ENCODE results near the gene THOP1. TPM values are rescaled to one million over a fixed set of nuclear protein-coding genes. Genes with fewer than 3 reads are reported as not detected.

THOP1 gene
- total RNA-seq, 1 donor from 2014 or later: 56.8 TPM

DNA sequence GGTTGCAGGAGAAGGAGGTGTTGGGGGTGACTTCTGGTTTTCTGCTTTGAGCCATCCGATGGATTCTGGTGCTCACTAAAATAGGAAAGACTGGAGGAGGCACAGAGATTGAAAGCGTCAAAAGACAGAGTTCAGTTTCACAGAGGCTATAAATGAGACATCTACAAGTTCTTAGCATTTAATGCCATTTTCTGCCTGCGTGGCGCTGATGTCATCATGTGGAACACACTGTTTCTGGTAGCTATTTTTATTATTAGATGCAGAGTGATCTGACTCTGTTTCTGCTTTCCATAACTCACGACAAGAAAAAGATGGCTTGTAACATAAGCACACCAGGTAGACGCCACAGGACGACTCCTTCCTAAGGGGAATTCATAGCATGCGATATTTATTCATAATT, 42.2 kb upstream of the THOP1 start:
- Mint-ChIP-seq H3K27me3 (ENCODE audit: unreplicated experiment) (peaks cover 2% of the 10 kb centered on the region), H3K27ac (ENCODE audit: unreplicated experiment) (no peak overlapping the region), H3K36me3 (ENCODE audit: low read depth, unreplicated experiment) (no peaks in the 10 kb centered on the region), H3K4me3 (ENCODE audit: unreplicated experiment) (no peak overlapping the region), H3K9me3 (ENCODE audit: unreplicated experiment) (no peaks in the 10 kb centered on the region), H3K4me1 (ENCODE audit: unreplicated experiment) (peaks cover 4% of the 10 kb centered on the region)
- no peak for DNase-seq (ENCODE audit: low spot score)
- TF ChIP-seq, protein P1, sequence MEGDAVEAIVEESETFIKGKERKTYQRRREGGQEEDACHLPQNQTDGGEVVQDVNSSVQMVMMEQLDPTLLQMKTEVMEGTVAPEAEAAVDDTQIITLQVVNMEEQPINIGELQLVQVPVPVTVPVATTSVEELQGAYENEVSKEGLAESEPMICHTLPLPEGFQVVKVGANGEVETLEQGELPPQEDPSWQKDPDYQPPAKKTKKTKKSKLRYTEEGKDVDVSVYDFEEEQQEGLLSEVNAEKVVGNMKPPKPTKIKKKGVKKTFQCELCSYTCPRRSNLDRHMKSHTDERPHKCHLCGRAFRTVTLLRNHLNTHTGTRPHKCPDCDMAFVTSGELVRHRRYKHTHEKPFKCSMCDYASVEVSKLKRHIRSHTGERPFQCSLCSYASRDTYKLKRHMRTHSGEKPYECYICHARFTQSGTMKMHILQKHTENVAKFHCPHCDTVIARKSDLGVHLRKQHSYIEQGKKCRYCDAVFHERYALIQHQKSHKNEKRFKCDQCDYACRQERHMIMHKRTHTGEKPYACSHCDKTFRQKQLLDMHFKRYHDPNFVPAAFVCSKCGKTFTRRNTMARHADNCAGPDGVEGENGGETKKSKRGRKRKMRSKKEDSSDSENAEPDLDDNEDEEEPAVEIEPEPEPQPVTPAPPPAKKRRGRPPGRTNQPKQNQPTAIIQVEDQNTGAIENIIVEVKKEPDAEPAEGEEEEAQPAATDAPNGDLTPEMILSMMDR (IDR thresholded peaks at IDR 0.05; ENCODE audit: unreplicated experiment): no peak

DNA sequence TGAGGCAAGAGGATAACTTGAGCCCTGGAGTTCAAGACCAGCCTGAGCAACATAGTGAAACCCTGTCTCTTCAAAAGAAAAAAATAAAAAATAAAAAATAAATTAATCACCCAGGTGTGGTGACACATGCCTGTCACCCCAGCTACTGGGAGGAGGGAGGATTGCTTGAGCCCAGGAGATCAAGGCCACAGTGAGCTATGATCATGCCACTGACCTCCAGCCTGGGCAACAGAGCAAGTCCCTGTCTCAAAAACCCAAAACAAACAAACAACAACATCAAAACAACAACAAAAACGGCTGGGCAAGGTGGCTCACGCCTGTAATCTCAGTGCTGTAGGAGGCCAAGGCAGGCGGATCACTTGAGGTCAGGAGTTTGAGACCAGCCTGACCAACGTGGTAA, 41.2 kb upstream of the THOP1 start:
- H3K9me3 Mint-ChIP-seq (ENCODE audit: unreplicated experiment): no peaks in the 10 kb centered on the region
- H3K36me3 Mint-ChIP-seq (ENCODE audit: low read depth, unreplicated experiment): no peaks in the 10 kb centered on the region
- peaks cover 2% of the 10 kb centered on the region for H3K4me1 Mint-ChIP-seq (ENCODE audit: unreplicated experiment)
- DNase-seq (ENCODE audit: low spot score): no peak
- peaks cover 2% of the 10 kb centered on the region for H3K27me3 Mint-ChIP-seq (ENCODE audit: unreplicated experiment)
- H3K27ac Mint-ChIP-seq (ENCODE audit: unreplicated experiment): no peak overlapping the region
- H3K4me3 Mint-ChIP-seq (ENCODE audit: unreplicated experiment): no peak overlapping the region
- TF ChIP-seq, protein P1 (IDR thresholded peaks at IDR 0.05; ENCODE audit: unreplicated experiment): no peak

DNA sequence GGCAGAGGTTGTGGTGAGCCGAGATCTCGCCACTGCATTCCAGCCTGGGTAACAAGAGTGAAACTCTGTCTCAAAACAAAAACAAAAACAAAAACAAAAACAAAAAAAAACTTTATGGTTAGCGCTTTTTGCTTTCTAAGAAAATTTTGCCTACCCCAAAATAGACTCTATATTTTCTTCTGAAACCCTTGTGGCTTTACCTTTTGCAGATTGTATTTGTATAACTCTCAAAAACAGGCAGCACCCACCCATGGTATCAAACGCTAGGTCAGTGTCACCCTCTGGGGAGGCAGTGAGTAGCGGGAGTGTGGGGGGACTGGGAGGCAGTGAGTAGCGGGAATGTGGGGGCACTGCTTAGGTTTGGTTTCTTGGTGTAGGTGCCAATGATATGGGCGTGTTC, 38.0 kb upstream of the THOP1 start:
- Mint-ChIP-seq H3K9me3 (ENCODE audit: unreplicated experiment) (no peaks in the 10 kb centered on the region), H3K36me3 (ENCODE audit: low read depth, unreplicated experiment) (no peaks in the 10 kb centered on the region), H3K27ac (ENCODE audit: unreplicated experiment) (no peak overlapping the region), H3K4me1 (ENCODE audit: unreplicated experiment) (no peaks in the 10 kb centered on the region), H3K4me3 (ENCODE audit: unreplicated experiment) (no peak overlapping the region), H3K27me3 (ENCODE audit: unreplicated experiment) (no peaks in the 10 kb centered on the region)
- no peak for DNase-seq (ENCODE audit: low spot score)
- TF ChIP-seq, protein P1 (IDR thresholded peaks at IDR 0.05; ENCODE audit: unreplicated experiment): no peak

DNA sequence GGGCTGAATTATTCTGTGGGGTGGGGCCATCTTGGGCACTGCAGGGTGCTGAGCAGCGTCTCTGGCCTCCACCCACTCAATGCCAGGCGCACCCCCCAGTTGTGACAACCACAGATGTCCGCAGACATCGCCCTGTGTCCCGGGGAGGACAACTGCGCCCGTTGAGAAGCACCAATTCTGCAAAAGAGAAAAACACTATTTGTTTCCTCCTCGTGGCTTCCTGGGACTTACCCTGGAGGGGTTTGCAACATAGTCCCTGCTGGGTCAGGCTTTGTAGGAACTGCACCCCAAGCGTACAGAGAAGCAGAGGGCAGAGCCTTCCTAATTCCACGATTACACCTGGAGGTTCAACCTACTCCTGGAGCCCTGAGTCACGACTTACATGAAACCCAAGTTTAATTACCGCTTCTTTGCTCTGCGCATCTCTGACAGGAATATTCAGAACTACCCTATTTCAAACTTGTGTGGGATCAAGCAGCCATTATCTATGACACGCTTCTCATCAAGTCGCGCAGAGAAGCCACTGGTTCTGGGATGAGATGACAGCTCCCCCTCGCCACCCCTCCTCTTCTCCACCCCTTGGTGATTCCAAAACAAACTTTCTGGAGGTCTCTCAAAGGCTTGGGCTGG, 34.4 kb upstream of the THOP1 start:
- peaks cover 3% of the 10 kb centered on the region for H3K27me3 Mint-ChIP-seq (ENCODE audit: unreplicated experiment)
- H3K36me3 Mint-ChIP-seq (ENCODE audit: low read depth, unreplicated experiment): peaks cover 4% of the 10 kb centered on the region
- no peak overlapping the region for H3K4me3 Mint-ChIP-seq (ENCODE audit: unreplicated experiment)
- no peak overlapping the region for H3K27ac Mint-ChIP-seq (ENCODE audit: unreplicated experiment)
- DNase-seq (ENCODE audit: low spot score): no peak
- no peaks in the 10 kb centered on the region for H3K4me1 Mint-ChIP-seq (ENCODE audit: unreplicated experiment)
- TF ChIP-seq, protein P1 (IDR thresholded peaks at IDR 0.05; ENCODE audit: unreplicated experiment): no peak
- no peaks in the 10 kb centered on the region for H3K9me3 Mint-ChIP-seq (ENCODE audit: unreplicated experiment)

DNA sequence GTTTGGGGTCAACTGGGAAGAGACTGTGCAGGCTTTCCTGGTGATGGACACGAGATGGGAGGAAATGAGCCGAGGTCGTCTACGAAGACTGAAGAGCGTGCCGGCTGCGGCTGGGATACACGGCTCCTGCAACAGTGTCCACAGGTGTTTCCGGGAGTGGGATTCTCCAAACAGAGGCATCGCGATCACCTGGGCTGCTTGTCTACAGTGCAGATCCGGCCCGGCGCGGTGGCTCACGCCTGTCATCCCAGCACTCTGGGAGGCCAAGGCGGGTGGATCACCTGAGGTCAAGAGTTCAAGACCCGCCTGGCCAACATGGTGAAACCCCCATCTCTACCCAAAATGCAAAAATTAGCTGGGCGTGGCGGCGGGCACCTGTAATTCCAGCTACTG, 33.9 kb upstream of the THOP1 start:
- DNase-seq (ENCODE audit: low spot score): no peak
- Mint-ChIP-seq H3K4me3 (ENCODE audit: unreplicated experiment) (no peak overlapping the region), H3K27me3 (ENCODE audit: unreplicated experiment) (peaks cover 3% of the 10 kb centered on the region), H3K9me3 (ENCODE audit: unreplicated experiment) (no peaks in the 10 kb centered on the region), H3K27ac (ENCODE audit: unreplicated experiment) (no peak overlapping the region), H3K36me3 (ENCODE audit: low read depth, unreplicated experiment) (peaks cover 8% of the 10 kb centered on the region), H3K4me1 (ENCODE audit: unreplicated experiment) (no peaks in the 10 kb centered on the region)
- TF ChIP-seq, protein P1 (IDR thresholded peaks at IDR 0.05; ENCODE audit: unreplicated experiment): no peak

Measured in endothelial cell (in vitro differentiated cells).